ENCODE data around the gene AHRR.

DNA sequence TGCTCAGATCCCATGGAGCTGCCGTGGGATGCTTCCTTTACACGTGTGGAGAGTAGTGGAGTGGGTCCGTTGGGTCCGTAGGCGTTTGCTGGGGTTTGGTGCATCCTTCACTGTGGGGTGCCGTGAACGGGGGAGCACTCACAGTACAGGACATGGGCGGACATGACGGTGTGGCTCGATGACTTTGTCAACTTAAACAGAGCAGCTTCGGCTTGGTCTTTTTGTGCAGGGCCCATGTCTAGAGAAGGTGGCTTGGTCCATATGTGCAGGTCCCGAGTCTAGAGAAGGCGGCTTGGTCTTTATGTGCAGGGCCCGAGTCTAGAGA, 95.1 kb downstream of the AHRR start:
- TF ChIP-seq POLR2A (IDR thresholded peaks at IDR 0.05): no peak
- TF ChIP-seq, protein P1, sequence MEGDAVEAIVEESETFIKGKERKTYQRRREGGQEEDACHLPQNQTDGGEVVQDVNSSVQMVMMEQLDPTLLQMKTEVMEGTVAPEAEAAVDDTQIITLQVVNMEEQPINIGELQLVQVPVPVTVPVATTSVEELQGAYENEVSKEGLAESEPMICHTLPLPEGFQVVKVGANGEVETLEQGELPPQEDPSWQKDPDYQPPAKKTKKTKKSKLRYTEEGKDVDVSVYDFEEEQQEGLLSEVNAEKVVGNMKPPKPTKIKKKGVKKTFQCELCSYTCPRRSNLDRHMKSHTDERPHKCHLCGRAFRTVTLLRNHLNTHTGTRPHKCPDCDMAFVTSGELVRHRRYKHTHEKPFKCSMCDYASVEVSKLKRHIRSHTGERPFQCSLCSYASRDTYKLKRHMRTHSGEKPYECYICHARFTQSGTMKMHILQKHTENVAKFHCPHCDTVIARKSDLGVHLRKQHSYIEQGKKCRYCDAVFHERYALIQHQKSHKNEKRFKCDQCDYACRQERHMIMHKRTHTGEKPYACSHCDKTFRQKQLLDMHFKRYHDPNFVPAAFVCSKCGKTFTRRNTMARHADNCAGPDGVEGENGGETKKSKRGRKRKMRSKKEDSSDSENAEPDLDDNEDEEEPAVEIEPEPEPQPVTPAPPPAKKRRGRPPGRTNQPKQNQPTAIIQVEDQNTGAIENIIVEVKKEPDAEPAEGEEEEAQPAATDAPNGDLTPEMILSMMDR (IDR thresholded peaks at IDR 0.05): no peak

Measured in sigmoid colon (tissue), 3 donors.